Thoracic aorta (tissue), 2 donors: ENCODE data around the gene AK8. TPM values are rescaled to one million over a fixed set of nuclear protein-coding genes. Genes with fewer than 3 reads are reported as not detected.

Experiments used
- ATAC-seq: fragments of 150-250 bp; one replicate; pipeline ENCODE4 v1.8.0; 2017; ENCODE audit warnings: low read depth; ENCODE audit not compliant: insufficient number of reproducible peaks, low FRiP score
- DNase-seq: peaks from one replicate; pipeline ENCODE4 v3.0.0-alpha.2; 2020; ENCODE audit warnings: low spot score
- H3K27ac ChIP-seq, 2 donors: fragments of 200-600 bp; sonication (generic); 1 replicate in 1 of 2; 2 replicates in 1 of 2; pipeline ENCODE4 v1.5.1; 2016; ENCODE audit warnings: mild to moderate bottlenecking in 2 of 2, moderate library complexity in 2 of 2
- H3K27me3 ChIP-seq: fragments of 200-600 bp; sonication (generic); replicated peaks from 2 replicates; pipeline ENCODE4 v1.6.0; 2016; ENCODE audit warnings: mild to moderate bottlenecking; ENCODE audit not compliant: insufficient read depth
- H3K36me3 ChIP-seq: fragments of 200-600 bp; sonication (generic); one replicate; pipeline ENCODE4 v1.5.1; 2016
- H3K4me1 ChIP-seq, 2 donors: fragments of 200-600 bp; sonication (generic); 1 replicate in 1 of 2; 2 replicates in 1 of 2; pipeline versions ENCODE4 v1.5.1 to v1.6.0; 2016; ENCODE audit warnings: low read depth in 2 of 2, mild to moderate bottlenecking in 1 of 2; ENCODE audit not compliant: control insufficient read depth in 1 of 2
- H3K4me3 ChIP-seq: fragments of 200-600 bp; sonication (generic); 2 replicates; pipeline ENCODE4 v1.5.1; 2016; ENCODE audit warnings: mild to moderate bottlenecking
- H3K9me3 ChIP-seq: fragments of 200-600 bp; sonication (generic); 2 replicates; pipeline ENCODE4 v1.5.1; 2016
- CTCF ChIP-seq: fragments of 200-600 bp; sonication (generic); IDR thresholded peaks from one replicate; pipeline ENCODE4 v1.5.1; 2019; ENCODE audit warnings: antibody characterized with exemption
- total RNA-seq, 2 donors: library from RNA; depleted of rRNA; stranded (reverse); fragments of >200 nt; gene quantifications; one replicate each; pipeline versions ENCODE4 v1.1.0 to v1.2.3, GENCODE V29; 2016

AK8 gene
- total RNA-seq, 2 donors from 2014 or later = 0.42 to 0.54 TPM

- TF ChIP-seq CTCF = no peak
- Histone ChIP-seq H3K4me3 (peak overlapping the region; percentile 98), H3K36me3 (no peaks in the 10 kb centered on the region), H3K27ac (no peak overlapping the region), H3K27me3 (no peaks in the 10 kb centered on the region), H3K4me1 (peaks cover 0 to 5% of the 10 kb centered on the region in 2 donors), H3K9me3 (no peaks in the 10 kb centered on the region)
- ATAC-seq (no peak), DNase-seq (no peak)
These were observed 643 bp downstream of the AK8 start for GRCh38 chr9:132877458-132877823.

- ATAC-seq (no peak), DNase-seq (no peak)
- H3K27ac ChIP-seq = no peak overlapping the region
- H3K36me3 ChIP-seq = no peaks in the 10 kb centered on the region
- no peaks in the 10 kb centered on the region for H3K27me3 ChIP-seq
- TF ChIP-seq CTCF = no peak
- peaks cover 0 to 9% of the 10 kb centered on the region in 2 donors for H3K4me1 ChIP-seq
- no peak overlapping the region for H3K4me3 ChIP-seq
- H3K9me3 ChIP-seq = no peaks in the 10 kb centered on the region
These were observed 1.2 kb downstream of the AK8 start for GRCh38 chr9:132876849-132877248.

- no peak for ATAC-seq
- Histone ChIP-seq H3K36me3 (no peaks in the 10 kb centered on the region), H3K4me3 (no peak overlapping the region), H3K4me1 (peaks cover 5 to 23% of the 10 kb centered on the region in 2 donors), H3K27ac (no peak overlapping the region), H3K9me3 (no peaks in the 10 kb centered on the region), H3K27me3 (no peaks in the 10 kb centered on the region)
- TF ChIP-seq CTCF = no peak
- no peak for DNase-seq
These were observed 2.9 kb downstream of the AK8 start for GRCh38 chr9:132875159-132875558.

GRCh38 chr9:132873403-132873802, 4.7 kb downstream of the AK8 start:
- no peak for ATAC-seq

GRCh38 chr9:132869266-132869665, 8.8 kb downstream of the AK8 start:
- DNase-seq = no peak

More at GRCh38 chr9:132873403-132873802, 4.7 kb downstream of the AK8 start:
- no peaks in the 10 kb centered on the region for H3K9me3 ChIP-seq
- H3K27ac ChIP-seq = no peak overlapping the region
- H3K27me3 ChIP-seq = no peaks in the 10 kb centered on the region
- no peaks in the 10 kb centered on the region for H3K36me3 ChIP-seq
- DNase-seq = no peak
- TF ChIP-seq CTCF = no peak
- peaks cover 5 to 23% of the 10 kb centered on the region in 2 donors for H3K4me1 ChIP-seq
- no peak overlapping the region for H3K4me3 ChIP-seq

More at GRCh38 chr9:132869266-132869665, 8.8 kb downstream of the AK8 start:
- no peaks in the 10 kb centered on the region for H3K27me3 ChIP-seq
- ATAC-seq = no peak
- no peak for TF ChIP-seq CTCF
- no peaks in the 10 kb centered on the region for H3K36me3 ChIP-seq
- H3K9me3 ChIP-seq = no peaks in the 10 kb centered on the region
- H3K4me3 ChIP-seq = no peak overlapping the region
- no peak overlapping the region for H3K27ac ChIP-seq
- H3K4me1 ChIP-seq = peaks cover 5 to 18% of the 10 kb centered on the region in 2 donors
